NCI-H128 (cell line): Measurements from ENCODE around the gene SOHLH1.
"Not testable (repeated sequence)": the region's sequence is repeated elsewhere in the genome, so short reads cannot be mapped to it uniquely, and the experiment has no call there.

Experiments
- DNase-seq: peaks from one replicate; lab custom pipeline; 2025; ENCODE audit not compliant: unreplicated experiment; lab: John Stamatoyannopoulos, UW

Gene SOHLH1

DNA sequence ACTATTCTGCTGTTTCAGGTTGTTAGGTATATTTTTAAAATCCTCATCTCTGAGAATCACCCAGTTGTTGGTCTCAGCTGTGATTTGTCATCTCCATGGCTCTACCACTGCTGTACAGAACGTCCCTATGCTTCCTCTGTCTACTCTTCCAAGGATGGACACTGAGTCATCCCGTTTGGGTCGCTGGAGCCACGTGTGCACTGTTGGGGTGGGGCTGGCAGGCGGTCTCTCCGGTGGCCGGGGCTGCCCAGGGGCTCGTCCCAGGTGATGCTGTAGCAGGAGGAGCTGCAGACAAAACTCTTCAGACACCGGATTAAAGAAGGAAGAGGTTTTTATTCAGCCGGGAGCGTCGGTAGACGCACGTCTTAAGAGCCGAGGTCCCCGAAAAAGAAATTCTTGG lies 19.2 kb downstream of the SOHLH1 start:
- no peak for DNase-seq

DNA sequence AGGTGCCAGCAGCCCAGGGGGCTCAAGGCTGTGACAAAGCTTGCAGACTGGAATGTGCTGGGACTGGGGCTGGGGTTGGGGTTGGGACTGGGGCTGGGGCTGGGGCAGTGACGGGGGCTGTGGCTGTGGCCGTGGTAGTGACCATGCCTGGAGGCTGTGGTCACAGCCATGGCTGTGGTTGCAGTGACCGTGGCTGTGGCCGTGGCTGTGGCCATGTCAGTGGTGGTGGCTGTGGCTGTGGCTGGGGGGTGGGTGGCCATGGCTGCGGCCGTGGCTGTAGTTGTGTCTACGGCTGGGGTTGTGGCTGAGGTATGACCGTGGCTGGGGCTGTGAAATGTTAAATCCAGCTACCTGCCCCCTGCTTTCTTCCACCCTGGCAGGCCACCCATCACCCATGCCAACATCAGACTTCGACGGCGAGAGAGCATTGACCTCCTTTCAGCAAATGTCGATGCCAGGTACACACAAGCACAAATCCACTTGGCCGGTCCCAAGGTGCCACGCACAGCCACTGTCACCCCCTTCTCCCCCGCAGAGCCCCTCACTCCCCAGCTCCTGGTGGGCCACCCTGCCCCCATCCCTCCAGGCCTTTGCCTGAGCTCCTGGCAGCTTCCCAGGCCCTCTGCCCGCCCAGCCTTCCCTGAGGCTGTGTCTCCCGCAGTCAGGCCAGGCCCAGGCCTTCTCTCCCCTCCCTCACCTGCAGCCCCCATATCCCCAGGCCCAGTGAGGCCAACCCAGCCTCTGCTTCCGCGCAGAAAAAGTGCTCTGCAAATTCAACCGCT lies 20.9 kb downstream of the SOHLH1 start:
- no peak for DNase-seq

DNA sequence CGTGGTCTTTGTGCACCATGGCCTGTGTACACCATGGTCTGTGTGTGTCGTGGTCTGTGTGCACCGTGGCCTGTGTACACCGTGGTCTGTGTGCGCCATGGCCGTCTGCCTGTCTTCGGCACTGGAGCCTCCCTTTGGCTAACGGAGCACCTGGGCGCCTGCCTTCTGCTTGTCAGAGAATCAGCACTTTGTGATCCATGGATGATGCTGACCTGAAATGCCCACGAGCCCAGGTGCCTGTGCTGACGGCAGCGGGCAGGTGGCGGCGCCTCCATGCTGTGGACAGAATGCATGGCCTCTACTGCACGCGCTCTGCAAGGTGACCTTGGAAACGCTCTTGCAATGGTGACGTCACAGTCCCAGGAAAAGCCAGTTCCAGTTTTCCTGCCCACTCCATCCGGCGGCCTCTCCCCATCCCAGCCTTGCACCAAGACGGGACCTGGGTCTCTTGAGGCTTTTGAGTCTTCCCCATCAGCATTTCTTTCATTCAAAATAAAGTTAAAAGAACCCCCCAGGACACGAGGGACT lies 21.6 kb downstream of the SOHLH1 start:
- DNase-seq: no peak

DNA sequence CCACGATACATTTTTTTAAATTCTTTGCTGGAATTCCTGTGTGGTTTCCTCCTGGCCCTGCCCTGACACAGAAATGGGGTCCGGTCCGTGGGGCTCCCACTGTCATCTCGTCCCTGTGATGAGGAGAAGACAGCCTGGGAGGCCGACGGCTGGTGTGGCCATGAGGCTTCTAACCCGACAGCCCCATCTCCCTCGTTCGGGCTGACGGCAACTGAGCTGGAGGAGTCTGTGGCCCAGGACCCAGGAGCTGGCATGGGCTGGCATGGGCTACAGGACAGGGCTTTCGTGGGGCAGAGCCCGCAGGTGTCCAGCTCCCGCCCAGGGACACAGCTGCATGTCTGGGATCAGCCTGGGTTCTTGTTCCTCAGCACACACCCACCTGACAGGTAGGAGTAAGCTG lies 22.4 kb downstream of the SOHLH1 start:
- no peak for DNase-seq

DNA sequence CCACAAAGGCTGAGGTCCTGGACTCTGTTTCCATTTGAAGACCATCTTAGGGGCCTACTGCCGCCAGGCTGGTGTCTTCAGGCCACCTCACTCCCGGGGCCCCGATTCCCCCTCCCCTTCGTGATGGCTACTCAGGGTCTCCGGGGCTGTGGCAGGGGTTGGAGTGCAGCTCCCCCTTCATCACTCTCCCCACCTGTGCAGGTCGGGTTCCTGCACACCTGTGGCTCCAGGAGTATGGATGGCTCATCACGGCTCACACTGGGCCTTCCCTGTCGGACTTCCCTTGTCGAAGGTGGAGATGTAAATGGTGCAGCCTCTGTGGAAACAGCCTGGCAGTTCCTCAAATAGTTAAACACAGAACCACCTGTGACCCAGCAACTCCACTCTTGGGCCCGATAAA lies 24.3 kb downstream of the SOHLH1 start:
- DNase-seq: no peak

DNA sequence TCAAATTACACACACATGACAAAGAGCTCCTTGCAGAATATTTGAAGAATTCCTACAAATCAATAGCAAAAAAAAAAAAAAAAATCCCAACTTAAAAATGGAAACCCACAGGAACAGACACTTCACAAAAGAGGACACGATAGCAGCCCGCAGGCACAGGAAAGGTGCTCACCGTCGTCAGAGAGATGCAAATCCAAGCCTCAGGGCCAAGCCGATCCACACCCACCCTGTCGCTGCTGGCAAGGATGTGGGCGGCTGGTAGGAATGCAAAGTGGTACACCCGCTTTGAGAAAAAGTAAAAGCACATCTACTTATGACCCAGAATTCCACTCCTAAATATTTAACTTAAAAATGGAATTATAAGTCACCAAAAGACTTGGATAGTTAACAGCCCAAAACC lies 25.3 kb downstream of the SOHLH1 start:
- no peak for DNase-seq

DNA sequence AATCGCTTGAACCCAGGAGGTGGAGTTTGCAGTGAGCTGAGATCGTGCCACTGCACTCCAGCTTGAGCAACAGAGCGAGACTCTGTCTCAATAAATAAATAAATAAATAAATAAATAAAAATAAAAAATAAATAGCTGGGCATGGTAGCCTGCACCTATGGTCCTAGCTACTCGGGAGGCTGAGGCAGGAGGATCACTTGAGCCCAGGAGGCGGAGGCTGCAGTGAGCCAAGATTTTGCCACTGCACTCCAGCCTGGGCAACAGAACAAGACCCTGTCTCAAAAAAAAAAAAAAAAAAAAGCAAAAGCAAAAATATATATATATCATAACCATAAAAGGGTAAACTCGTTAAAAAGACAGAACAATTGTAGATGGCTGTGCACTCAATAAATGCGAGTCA lies 26.5 kb downstream of the SOHLH1 start:
- DNase-seq: not testable (repeated sequence)

DNA sequence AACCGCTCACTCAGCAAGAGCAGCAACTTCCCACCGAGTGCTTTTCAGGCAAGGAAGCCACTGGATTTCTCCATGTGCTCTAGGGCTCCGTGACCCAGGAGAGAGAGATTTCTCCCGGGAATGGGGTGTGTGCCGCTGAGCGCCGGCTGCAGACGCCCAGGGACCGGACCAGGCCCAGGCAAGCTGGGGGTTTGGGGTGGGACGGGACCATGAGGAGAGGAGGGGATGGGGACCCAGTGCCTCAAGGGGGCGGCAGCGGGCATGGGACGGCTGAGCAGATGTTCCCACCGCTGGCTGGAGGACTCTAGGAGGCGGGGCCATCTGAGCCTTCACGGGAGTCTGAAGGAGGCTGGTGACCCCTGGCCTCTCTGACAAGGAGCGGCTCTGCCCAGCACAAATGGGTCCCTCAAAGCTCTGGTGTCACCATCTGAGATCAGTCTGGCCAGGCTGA lies 27.7 kb downstream of the SOHLH1 start:
- DNase-seq: no peak

DNA sequence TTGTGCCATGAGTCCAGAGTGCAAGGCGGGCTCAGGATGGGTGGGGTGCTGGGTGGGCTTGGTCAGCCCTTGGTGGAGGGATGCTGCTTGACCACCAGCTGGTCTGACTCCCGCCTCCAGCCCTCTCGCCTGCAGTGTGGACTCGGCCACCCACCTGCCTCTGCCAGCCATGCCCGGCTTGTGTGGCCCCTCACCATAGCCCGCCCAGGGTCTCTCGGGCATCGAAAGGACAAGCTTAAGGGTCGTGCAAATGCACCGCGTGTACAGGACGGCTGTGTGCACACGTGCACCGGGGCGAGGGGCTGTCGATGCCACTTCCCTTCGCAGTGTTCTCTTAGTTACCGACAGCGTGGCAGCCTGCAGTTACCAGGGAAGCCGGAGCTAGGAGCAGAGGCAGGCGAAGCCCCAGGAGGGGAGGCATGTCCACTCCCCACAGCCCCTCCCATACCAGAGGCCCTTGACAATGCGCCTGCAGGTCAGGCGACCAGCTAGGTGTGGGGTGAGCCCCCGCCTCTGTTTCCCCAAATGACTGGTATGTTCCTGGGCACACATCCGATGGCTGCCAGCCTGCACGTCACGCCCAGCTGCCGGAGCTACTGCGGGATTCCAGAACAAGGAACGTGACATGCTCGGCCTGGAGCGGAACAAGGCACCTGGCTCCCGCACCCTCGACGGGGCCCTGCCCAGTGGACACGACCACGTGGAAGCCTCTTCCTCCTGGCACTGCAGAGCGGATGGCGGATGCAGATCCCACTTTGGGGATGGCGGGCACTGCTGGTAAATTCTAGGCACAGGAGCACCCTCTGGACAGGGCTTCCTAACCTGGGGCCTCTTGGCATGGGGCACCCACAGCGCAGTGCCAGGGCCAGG lies 28.3 kb downstream of the SOHLH1 start:
- DNase-seq: no peak

DNA sequence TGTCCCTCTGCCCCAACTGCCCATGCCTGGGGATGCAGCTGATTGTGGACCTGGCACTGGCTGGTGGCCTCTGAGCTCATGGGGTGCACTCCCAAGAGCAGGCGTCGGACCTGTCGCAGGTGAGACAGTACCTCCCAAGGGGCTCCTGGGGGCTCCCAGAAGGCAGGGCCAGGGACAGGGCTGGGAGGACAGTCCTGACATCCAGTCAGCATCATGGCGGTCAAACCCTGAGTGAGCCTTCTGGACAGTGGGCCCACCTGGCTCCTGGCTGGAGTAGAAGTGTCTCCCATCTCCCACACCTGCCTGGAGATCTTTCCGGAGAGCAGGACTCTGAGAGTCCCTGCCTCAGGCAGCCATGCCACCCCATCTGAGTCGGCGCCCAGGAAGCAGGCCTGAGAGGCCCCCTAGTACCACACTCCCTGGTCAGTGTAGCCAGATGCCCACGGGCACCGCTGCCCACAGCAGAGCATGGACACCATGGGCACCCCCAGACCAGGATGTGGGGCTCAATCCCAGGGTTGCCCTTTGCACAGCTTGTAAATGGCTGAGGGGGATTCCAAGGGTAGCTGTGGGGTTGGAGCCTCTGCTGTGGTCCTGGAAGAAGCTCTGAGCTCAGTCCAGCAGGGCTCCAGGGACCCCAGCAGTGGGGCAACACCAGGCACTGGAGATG lies 29.5 kb downstream of the SOHLH1 start:
- no peak for DNase-seq

DNA sequence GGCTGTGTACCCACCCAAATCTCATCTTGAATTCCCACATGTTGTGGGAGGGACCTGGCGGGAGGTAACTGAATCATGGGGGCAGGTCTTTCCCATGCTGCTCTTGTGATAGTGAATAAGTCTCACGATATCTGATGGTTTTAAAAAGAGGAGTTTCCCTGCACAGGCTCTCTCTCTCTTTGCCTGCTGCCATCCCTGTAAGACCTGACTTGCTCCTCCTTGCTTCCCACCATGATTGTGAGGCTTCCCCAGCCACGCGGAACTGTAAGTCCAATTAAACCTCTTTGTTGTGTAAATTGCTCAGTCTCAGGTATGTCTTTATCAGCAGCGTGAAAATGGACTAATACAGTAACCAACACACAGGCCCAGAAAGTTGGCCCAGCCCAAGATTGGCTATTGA lies 30.3 kb downstream of the SOHLH1 start:
- DNase-seq: not testable (repeated sequence)

DNA sequence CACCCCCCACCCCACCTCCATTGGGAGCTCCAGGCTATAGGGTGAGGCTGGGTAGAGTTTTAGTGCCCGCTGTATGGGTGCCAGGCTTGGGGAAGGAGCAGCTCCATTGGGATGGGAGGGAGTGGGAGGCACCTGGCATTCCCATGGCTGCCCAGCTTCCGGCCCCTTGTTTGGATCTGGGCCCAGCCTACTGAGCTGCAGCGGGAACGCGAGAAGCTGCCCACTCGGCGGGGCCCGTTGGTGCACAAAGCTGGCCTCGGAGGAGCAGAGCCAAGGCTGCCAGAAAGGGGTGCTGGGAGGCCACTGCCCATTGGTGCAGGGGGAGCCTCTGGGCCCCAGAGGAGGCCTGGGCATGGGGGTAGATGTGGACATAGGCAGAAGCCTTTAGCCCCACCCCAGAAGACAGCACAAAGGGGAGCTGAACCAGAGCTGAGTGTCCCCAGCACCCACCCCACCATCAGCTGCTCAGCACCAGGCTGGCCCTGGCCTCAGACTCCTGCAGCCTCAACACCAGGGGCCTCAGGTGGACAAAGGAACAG lies 31.7 kb downstream of the SOHLH1 start:
- DNase-seq: no peak

DNA sequence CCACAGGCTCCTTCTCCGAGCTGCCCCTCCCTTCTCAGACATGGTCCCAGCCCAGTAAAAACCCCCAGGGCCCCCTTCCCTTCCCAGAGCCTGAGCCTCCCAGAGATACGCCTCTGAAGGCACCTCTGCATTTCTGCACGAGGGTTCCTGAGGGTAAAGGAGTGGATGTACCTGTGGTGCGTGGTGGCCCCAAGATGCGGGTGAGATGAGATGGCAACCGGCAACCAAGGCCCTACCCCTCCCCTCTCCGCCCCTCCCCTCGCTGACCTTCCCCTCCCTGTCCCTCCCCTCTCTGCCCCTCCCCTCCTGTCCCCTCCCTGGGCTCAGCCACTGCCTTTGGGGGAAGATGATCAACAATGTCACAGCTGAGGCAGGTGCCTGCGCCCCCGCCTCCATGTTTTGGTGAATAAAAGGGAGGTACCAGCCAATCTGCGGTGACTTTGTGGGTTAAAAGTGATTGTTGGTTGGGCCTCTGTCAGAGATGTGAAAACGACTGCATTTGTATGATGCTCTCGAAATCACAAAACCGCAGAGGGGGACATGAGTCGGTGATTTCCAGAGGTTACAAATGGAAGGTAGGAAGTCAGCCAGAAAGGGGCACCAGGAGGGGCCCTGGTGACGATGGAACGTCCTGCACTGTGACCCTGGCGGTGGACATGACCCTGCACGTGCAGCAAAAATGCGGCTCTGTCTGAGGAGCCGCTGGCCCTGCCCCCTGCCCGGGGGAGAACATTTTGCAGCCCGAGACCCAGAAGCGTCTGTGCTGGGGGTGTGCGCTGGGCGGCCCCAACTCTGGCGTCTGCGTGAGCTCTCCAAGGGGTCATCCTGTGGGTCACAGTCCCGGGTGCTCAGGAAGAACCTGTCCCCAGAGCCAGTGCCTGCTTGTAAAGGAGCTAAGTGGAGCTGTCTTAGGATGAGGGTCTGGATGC lies 32.5 kb downstream of the SOHLH1 start:
- DNase-seq: no peak

DNA sequence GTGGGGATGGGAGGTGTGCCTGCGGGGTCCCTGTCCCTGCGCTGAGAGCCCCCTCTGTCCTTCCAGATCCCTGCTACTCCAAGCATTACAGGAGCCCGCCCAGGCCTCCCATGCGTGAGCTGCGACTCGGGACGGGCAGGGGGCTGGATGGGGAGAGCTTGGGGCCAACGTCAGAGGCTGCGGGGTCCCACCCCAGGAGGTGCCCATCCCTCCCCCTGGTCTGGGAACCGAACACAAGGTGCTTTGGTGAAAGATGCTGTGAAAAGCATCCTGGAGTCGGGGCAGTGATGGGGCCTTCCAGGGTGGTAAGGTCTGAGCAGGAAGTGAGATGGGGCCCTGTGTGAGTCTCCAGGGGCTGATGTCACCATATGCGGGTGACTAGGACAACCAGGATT lies 33.5 kb downstream of the SOHLH1 start:
- no peak for DNase-seq

DNA sequence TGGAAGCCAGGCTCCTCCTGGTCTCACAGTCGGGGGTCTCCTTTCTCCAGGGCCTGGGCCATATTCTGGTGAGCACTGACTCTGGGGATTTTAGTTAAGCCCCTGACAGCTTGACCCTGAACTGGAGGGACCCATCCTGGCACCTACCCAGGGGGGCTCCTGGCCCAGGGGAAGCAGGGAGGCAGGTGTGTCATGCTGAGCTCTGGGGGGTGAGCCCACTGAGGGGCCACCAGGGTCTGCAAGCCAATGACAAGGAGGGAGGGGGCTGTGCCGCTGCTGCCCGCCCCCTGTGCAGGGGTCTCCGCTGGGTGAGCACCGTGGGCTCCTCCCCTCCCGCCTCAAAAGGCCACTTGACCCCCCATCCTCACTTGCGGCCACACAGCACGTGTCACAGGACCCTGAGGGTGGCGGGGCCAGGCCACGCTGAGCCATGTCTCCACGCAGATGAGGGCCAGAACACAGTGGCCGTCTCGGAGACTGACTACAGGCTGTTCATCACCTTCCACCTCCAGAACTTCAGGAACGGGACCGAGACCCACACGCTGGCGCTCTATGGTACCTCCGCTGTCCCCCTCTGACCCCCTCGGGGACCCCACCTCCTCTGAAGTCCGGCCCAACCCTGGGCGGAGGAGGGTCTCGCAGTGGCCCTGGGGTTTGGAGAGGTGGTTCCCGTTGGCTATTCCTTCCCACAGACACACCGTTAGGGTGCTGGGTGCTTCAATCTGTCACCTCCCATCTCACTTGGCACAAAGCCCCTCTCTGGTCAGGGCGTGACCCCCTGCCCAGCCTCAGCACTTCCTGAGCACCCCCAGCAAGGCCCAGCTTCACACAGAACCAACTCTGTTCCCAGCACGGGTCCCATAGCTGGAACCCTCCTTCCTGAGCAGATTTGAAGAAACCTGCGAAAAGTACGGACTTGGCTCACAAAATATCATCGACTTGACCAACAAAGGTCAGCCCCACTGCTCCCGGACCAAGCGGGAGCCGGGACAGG lies 34.2 kb downstream of the SOHLH1 start:
- no peak for DNase-seq

DNA sequence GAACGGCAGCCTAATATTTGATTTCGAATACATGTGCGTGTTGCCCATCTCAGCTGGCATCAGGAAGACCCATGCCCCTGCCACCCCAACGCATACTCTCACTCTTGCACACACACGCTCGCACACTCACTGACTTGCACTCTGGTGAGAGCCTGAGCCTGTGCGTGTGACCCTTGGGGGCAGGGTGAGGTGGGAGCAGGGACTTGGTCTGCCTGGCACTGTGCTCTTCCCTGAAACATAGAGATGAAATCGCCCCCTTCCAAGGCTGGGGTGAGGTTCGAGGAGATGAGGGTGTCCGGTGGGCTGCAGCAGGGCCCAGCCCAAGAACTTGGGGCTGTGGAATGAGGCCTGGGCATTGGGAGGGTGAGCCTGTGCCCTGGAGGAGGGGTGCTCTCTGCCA lies 35.0 kb downstream of the SOHLH1 start:
- no peak for DNase-seq

DNA sequence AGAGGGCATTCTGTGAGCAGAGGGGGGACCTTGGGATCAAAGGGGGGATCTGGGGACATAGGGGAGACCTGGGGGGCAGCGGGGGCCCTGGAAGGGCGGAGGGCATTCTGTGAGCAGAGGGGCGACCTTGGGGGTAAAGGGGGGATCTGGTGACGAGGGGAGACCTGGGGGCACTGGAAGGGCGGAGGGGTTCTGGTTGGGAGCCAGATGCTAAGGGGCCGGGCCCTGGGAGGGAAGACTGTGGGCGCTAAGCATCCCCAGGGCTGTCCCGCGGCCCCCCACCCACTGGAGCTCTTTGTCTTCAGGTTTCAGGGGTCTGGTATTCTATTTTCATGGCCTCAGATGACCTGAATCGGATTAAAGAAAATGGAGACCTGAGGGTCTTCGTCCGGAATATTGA lies 35.4 kb downstream of the SOHLH1 start:
- DNase-seq: no peak

DNA sequence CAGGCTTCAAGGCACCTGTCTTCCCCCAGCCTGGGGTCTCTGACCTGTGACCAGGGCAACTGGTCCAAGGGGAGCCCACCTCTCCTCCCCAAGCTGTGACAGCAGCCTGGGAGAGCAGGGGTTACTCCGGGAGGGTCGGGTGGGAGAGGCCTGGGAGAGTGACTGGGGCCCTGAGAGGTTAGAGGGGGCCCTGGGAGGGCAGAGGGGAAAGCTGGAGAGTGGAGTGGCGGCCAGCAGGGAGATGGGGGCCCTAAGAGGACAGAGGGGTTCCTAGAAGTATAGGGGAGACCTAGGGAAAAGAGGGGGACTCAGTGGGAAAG lies 35.9 kb downstream of the SOHLH1 start:
- DNase-seq: no peak
